H9 (cell line): ENCODE results near the gene PPFIBP1. TPM values are rescaled to one million over a fixed set of nuclear protein-coding genes. Genes with fewer than 3 reads are reported as not detected.

ENCODE experiments used
- DNase-seq: peaks from one replicate; pipeline ENCODE4 v3.0.0-alpha.2; 2017
- H2AFZ ChIP-seq: one replicate; pipeline ENCODE4 v1.6.1; 2013; ENCODE audit warnings: mild to moderate bottlenecking, low read length, control low read depth, moderate library complexity
- H2AK5ac ChIP-seq: 2 replicates; pipeline ENCODE4 v1.6.1; 2013; ENCODE audit warnings: low read length, control low read depth, mixed read lengths; ENCODE audit not compliant: insufficient read length
- H2BK120ac ChIP-seq: one replicate; pipeline ENCODE4 v1.6.1; 2013; ENCODE audit warnings: low read depth, mild to moderate bottlenecking, low read length, control low read depth, inconsistent platforms; ENCODE audit not compliant: poor library complexity, severe bottlenecking
- H2BK12ac ChIP-seq: 2 replicates; pipeline ENCODE4 v1.6.1; 2013; ENCODE audit warnings: low read length, control low read depth, mixed read lengths, low read depth; ENCODE audit not compliant: insufficient read length
- H2BK15ac ChIP-seq: 2 replicates; pipeline ENCODE4 v1.6.1; 2013; ENCODE audit warnings: low read depth, low read length, control low read depth
- H2BK20ac ChIP-seq: one replicate; pipeline ENCODE4 v1.6.1; 2013; ENCODE audit warnings: low read depth, mild to moderate bottlenecking, low read length, control low read depth, inconsistent platforms; ENCODE audit not compliant: poor library complexity, severe bottlenecking
- H2BK5ac ChIP-seq: 2 replicates; pipeline ENCODE4 v1.6.1; 2013; ENCODE audit warnings: low read length, control low read depth, mixed read lengths; ENCODE audit not compliant: insufficient read length
- H3K14ac ChIP-seq: 2 replicates; pipeline ENCODE4 v1.6.1; 2013; ENCODE audit warnings: low read length, control low read depth; ENCODE audit not compliant: insufficient read depth
- H3K18ac ChIP-seq: 2 replicates; pipeline ENCODE4 v1.6.1; 2013; ENCODE audit warnings: low read depth, mild to moderate bottlenecking, mixed read lengths, low read length, control low read depth; ENCODE audit not compliant: insufficient read length
- H3K23ac ChIP-seq: 2 replicates; pipeline ENCODE4 v1.6.1; 2013; ENCODE audit warnings: low read length, control low read depth, mixed read lengths, low read depth; ENCODE audit not compliant: insufficient read length
- H3K23me2 ChIP-seq: 2 replicates; pipeline ENCODE4 v1.6.1; 2013; ENCODE audit warnings: low read depth, mild to moderate bottlenecking, mixed read lengths, low read length, control low read depth; ENCODE audit not compliant: insufficient read length, poor library complexity, severe bottlenecking
- H3K27ac ChIP-seq: 2 replicates; pipeline ENCODE4 v1.5.1; 2013; ENCODE audit warnings: low read length, control low read depth, mixed read lengths, low read depth; ENCODE audit not compliant: insufficient read length
- H3K27me3 ChIP-seq: 2 replicates; pipeline ENCODE4 v1.6.1; 2013; ENCODE audit warnings: low read length, control low read depth, inconsistent platforms; ENCODE audit not compliant: insufficient read depth
- H3K4ac ChIP-seq: 2 replicates; pipeline ENCODE4 v1.6.1; 2013; ENCODE audit warnings: low read depth, mild to moderate bottlenecking, control low read depth, inconsistent platforms, low read length, moderate library complexity
- H3K4me1 ChIP-seq: 2 replicates; pipeline ENCODE4 v1.6.1; 2013; ENCODE audit warnings: low read length, control low read depth, inconsistent platforms; ENCODE audit not compliant: insufficient read depth
- H3K4me2 ChIP-seq: 2 replicates; pipeline ENCODE4 v1.6.1; 2013; ENCODE audit warnings: low read length, control low read depth, mixed read lengths; ENCODE audit not compliant: insufficient read length, insufficient read depth
- H3K56ac ChIP-seq: 2 replicates; pipeline ENCODE4 v1.6.1; 2013; ENCODE audit warnings: low read depth, mild to moderate bottlenecking, mixed read lengths, low read length, control low read depth; ENCODE audit not compliant: insufficient read length
- H3K79me1 ChIP-seq: 2 replicates; pipeline ENCODE4 v1.6.1; 2013; ENCODE audit warnings: low read depth, mild to moderate bottlenecking, moderate library complexity, low read length, control low read depth, inconsistent platforms; ENCODE audit not compliant: insufficient read depth, poor library complexity, severe bottlenecking
- H3K79me2 ChIP-seq: 2 replicates; pipeline ENCODE4 v1.6.1; 2013; ENCODE audit warnings: low read length, control low read depth, inconsistent platforms; ENCODE audit not compliant: insufficient read depth
- H3K9ac ChIP-seq: 2 replicates; pipeline ENCODE4 v1.6.1; 2013; ENCODE audit warnings: low read length, control low read depth, mixed read lengths; ENCODE audit not compliant: insufficient read length; ENCODE audit errors: extremely low read depth
- H3K9me3 ChIP-seq: one replicate; pipeline ENCODE4 v1.6.1; 2013; ENCODE audit warnings: low read depth, low read length, inconsistent platforms; ENCODE audit not compliant: control insufficient read depth
- H3T11ph ChIP-seq: one replicate; pipeline ENCODE4 v1.6.1; 2013; ENCODE audit warnings: mild to moderate bottlenecking, low read length, control low read depth, inconsistent platforms
- H4K20me1 ChIP-seq: one replicate; pipeline ENCODE4 v1.6.1; 2013; ENCODE audit not compliant: control insufficient read depth, insufficient read length, insufficient read depth
- H4K5ac ChIP-seq: 2 replicates; pipeline ENCODE4 v1.6.1; 2013; ENCODE audit warnings: low read depth, mild to moderate bottlenecking, mixed read lengths, low read length, control low read depth; ENCODE audit not compliant: insufficient read length
- H4K8ac ChIP-seq: replicated peaks from 2 replicates; pipeline ENCODE4 v1.6.1; 2013; ENCODE audit warnings: low read length, control low read depth, mixed read lengths, low read depth; ENCODE audit not compliant: insufficient read length
- H4K91ac ChIP-seq: 2 replicates; pipeline ENCODE4 v1.6.1; 2013; ENCODE audit warnings: low read depth, mild to moderate bottlenecking, moderate library complexity, mixed read lengths, low read length, control low read depth; ENCODE audit not compliant: insufficient read length
- H3K27ac Mint-ChIP-seq, 3 experiments: 2 replicates in 2 of 3; 3 replicates in 1 of 3; pipeline ENCODE4 v1.8.0; 2020 to 2021; ENCODE audit warnings: mixed read lengths in 3 of 3, mild to moderate bottlenecking in 1 of 3, moderate library complexity in 1 of 3
- H3K27me3 Mint-ChIP-seq: 2 replicates; pipeline ENCODE4 v1.8.0; 2021; ENCODE audit warnings: low read depth, mild to moderate bottlenecking, moderate library complexity, mixed read lengths
- H3K36me3 Mint-ChIP-seq, 3 experiments: 2 replicates in 2 of 3; 3 replicates in 1 of 3; pipeline ENCODE4 v1.8.0; 2020 to 2021; ENCODE audit warnings: low read depth in 3 of 3, mixed read lengths in 3 of 3; ENCODE audit not compliant: insufficient read depth in 1 of 3
- H3K4me1 Mint-ChIP-seq, 2 experiments: 2 replicates each; pipeline ENCODE4 v1.8.0; 2020; ENCODE audit warnings: mixed read lengths in 2 of 2
- H3K4me3 Mint-ChIP-seq, 2 experiments: 2 replicates in 1 of 2; 3 replicates in 1 of 2; pipeline ENCODE4 v1.8.0; 2020 to 2021; ENCODE audit warnings: mild to moderate bottlenecking in 2 of 2, mixed read lengths in 2 of 2, moderate library complexity in 1 of 2
- H3K9me3 Mint-ChIP-seq, 2 experiments: 2 replicates in 1 of 2; 3 replicates in 1 of 2; pipeline ENCODE4 v1.8.0; 2020; ENCODE audit warnings: mild to moderate bottlenecking in 2 of 2, mixed read lengths in 2 of 2, moderate library complexity in 1 of 2
- CTCF ChIP-seq: fragments of 200-600 bp; sonication (generic); conservative IDR thresholded peaks from 3 replicates; pipeline ENCODE4 v1.8.0; 2021; ENCODE audit warnings: antibody characterized with exemption, mild to moderate bottlenecking
- WGBS: extraction: QIAGEN DNeasy Blood & Tissue Kit; methylation state at CpG from one replicate; pipeline ENCODE4 v1.1.7; 2013; ENCODE audit warnings: missing lambda C conversion rate, low lambda C conversion rate, mixed read lengths; ENCODE audit not compliant: insufficient read length; ENCODE audit errors: extremely low coverage; 5-methylcytosine and 5-hydroxymethylcytosine counted together
- total RNA-seq: library from RNA; stranded (reverse); gene quantifications from 2 replicates; pipeline ENCODE4 v1.2.1, GENCODE V29; 2021

Gene PPFIBP1
- total RNA-seq, 1 experiment from 2014 or later = 29.2 TPM

- H3K27me3 ChIP-seq = no peaks in the 10 kb centered on the region
- no peaks in the 10 kb centered on the region for H3K4me1 ChIP-seq
- H3K4me2 ChIP-seq = no peak overlapping the region
- TF ChIP-seq CTCF = no peak
- H3K27ac Mint-ChIP-seq = no peak overlapping the region
- no peak overlapping the region for H3T11ph ChIP-seq
- H4K5ac ChIP-seq = no peak overlapping the region
- H3K56ac ChIP-seq = no peak overlapping the region
- no peak overlapping the region for H3K18ac ChIP-seq
- no peaks in the 10 kb centered on the region for H4K20me1 ChIP-seq
- no peak overlapping the region for H3K14ac ChIP-seq
- no CpG with 5 or more reads among the region's 2 CpGs for WGBS
- no peaks in the 10 kb centered on the region for H3K79me1 ChIP-seq
- no peak overlapping the region for H2AFZ ChIP-seq
- no peak overlapping the region for H2BK120ac ChIP-seq
- no peak overlapping the region for H3K23ac ChIP-seq
- H2BK15ac ChIP-seq = no peak overlapping the region
- no peaks in the 10 kb centered on the region for H3K9me3 ChIP-seq
- H3K4ac ChIP-seq = no peak overlapping the region
- H3K79me2 ChIP-seq = no peaks in the 10 kb centered on the region
- no peak for DNase-seq
- H3K4me3 Mint-ChIP-seq = no peak overlapping the region
- peaks cover 0 to 8% (median 0%) of the 10 kb centered on the region in 3 experiments; a peak in 2 of 7 replicates for H3K36me3 Mint-ChIP-seq
- H3K23me2 ChIP-seq = no peaks in the 10 kb centered on the region
- H2BK12ac ChIP-seq = no peak overlapping the region
- peaks cover 15 to 25% of the 10 kb centered on the region in 2 experiments for H3K4me1 Mint-ChIP-seq
- H3K27ac ChIP-seq = no peak overlapping the region
- no peak overlapping the region for H4K91ac ChIP-seq
- H2AK5ac ChIP-seq = no peak overlapping the region
- no peaks in the 10 kb centered on the region for H3K27me3 Mint-ChIP-seq
- no peak overlapping the region for H2BK20ac ChIP-seq
- no peak overlapping the region for H3K9ac ChIP-seq
- H2BK5ac ChIP-seq = no peak overlapping the region
- no peak overlapping the region for H4K8ac ChIP-seq
- peaks cover 0 to 2% of the 10 kb centered on the region in 2 experiments; a peak in 1 of 5 replicates for H3K9me3 Mint-ChIP-seq
Measured at GRCh38 chr12:27566159-27566558, 42.2 kb downstream of the PPFIBP1 start.
